CD14-positive monocyte (primary cell): ENCODE results near the gene DOCK4. TPM values are rescaled to one million over a fixed set of nuclear protein-coding genes. Genes with fewer than 3 reads are reported as not detected.
A peak's percentile ranks its signal among the peaks of the same experiment; 100 is the strongest.

Source experiments
- DNase-seq, 3 donors: peaks; one replicate each; pipeline ENCODE4 v3.0.0-alpha.2; 2011 to 2022
- H2AFZ ChIP-seq: 2 replicates; pipeline ENCODE4 v1.6.0; 2012; ENCODE audit warnings: mild to moderate bottlenecking, low read depth, low read length, inconsistent platforms; ENCODE audit not compliant: insufficient read depth, poor library complexity, severe bottlenecking
- H3K27ac ChIP-seq, 2 donors: 1 replicate in 1 of 2; 2 replicates in 1 of 2; pipeline ENCODE4 v1.5.1; 2012 to 2013; ENCODE audit warnings: low read length in 2 of 2, control low read depth in 1 of 2, inconsistent platforms in 1 of 2, low read depth in 1 of 2, mild to moderate bottlenecking in 1 of 2
- H3K27me3 ChIP-seq, 2 donors: one replicate each; pipeline versions ENCODE4 v1.6.0 to v1.6.1; 2011 to 2013; ENCODE audit warnings: low read length in 2 of 2; ENCODE audit not compliant: control insufficient read depth in 2 of 2, insufficient read depth in 2 of 2
- H3K36me3 ChIP-seq, 2 donors: replicated peaks in 1 of 2; 1 replicate in 1 of 2; 2 replicates in 1 of 2; pipeline versions ENCODE4 v1.5.1 to v1.6.1; 2012 to 2013; ENCODE audit warnings: low read length in 2 of 2, control low read depth in 1 of 2, inconsistent platforms in 1 of 2, mild to moderate bottlenecking in 1 of 2; ENCODE audit not compliant: insufficient read depth in 2 of 2, control insufficient read depth in 1 of 2
- H3K4me1 ChIP-seq, 2 donors: 1 replicate in 1 of 2; 2 replicates in 1 of 2; pipeline versions ENCODE4 v1.5.1 to v1.6.1; 2012 to 2013; ENCODE audit warnings: low read length in 2 of 2, control low read depth in 1 of 2, inconsistent platforms in 1 of 2, mild to moderate bottlenecking in 1 of 2, moderate library complexity in 1 of 2; ENCODE audit not compliant: insufficient read depth in 2 of 2, control insufficient read depth in 1 of 2
- H3K4me2 ChIP-seq: replicated peaks from 2 replicates; pipeline ENCODE3; 2012; ENCODE audit warnings: low read length, moderate library complexity, mild to moderate bottlenecking; ENCODE audit not compliant: poor library complexity, severe bottlenecking; ENCODE audit errors: extremely low read depth
- H3K4me3 ChIP-seq, 3 experiments: fragments of 200-600 bp in 1 of 3; sonication (generic) in 1 of 3; replicated peaks in 1 of 3; 1 replicate in 2 of 3; 2 replicates in 1 of 3; pipeline ENCODE4 v1.5.1; 2011 to 2013; ENCODE audit warnings: low read length in 3 of 3, mild to moderate bottlenecking in 3 of 3, control low read depth in 2 of 3, low read depth in 2 of 3, inconsistent platforms in 1 of 3, moderate library complexity in 1 of 3
- H3K79me2 ChIP-seq: 2 replicates; pipeline ENCODE4 v1.6.0; 2012; ENCODE audit warnings: mild to moderate bottlenecking, control low read depth, inconsistent platforms, low read length, moderate library complexity; ENCODE audit not compliant: insufficient read depth
- H3K9ac ChIP-seq: 2 replicates; pipeline ENCODE4 v1.6.0; 2017; ENCODE audit warnings: low read length, mild to moderate bottlenecking; ENCODE audit not compliant: insufficient read depth, poor library complexity, severe bottlenecking
- H3K9me3 ChIP-seq, 2 donors: replicated peaks in 1 of 2; 1 replicate in 1 of 2; 2 replicates in 1 of 2; pipeline versions ENCODE4 v1.5.1 to v1.6.1; 2012 to 2013; ENCODE audit warnings: low read length in 2 of 2, control low read depth in 1 of 2; ENCODE audit not compliant: control insufficient read depth in 1 of 2, insufficient read depth in 1 of 2
- H4K20me1 ChIP-seq: 2 replicates; pipeline ENCODE4 v1.6.0; 2012; ENCODE audit warnings: mild to moderate bottlenecking, low read length, control low read depth, moderate library complexity; ENCODE audit not compliant: insufficient read depth
- H3K27ac Mint-ChIP-seq, 7 donors: one replicate each; pipeline ENCODE4 v1.8.0; 2020; ENCODE audit warnings: mild to moderate bottlenecking in 7 of 7, mixed read lengths in 7 of 7, moderate library complexity in 6 of 7, inconsistent platforms in 2 of 7
- H3K27me3 Mint-ChIP-seq, 3 donors: one replicate each; pipeline ENCODE4 v1.8.0; 2021 to 2022; ENCODE audit warnings: low read depth in 3 of 3, mild to moderate bottlenecking in 3 of 3, mixed read lengths in 3 of 3, moderate library complexity in 3 of 3, inconsistent platforms in 1 of 3
- H3K36me3 Mint-ChIP-seq, 2 donors: one replicate each; pipeline ENCODE4 v1.8.0; 2020; ENCODE audit warnings: mixed read lengths in 2 of 2, inconsistent platforms in 1 of 2, mild to moderate bottlenecking in 1 of 2
- H3K4me1 Mint-ChIP-seq: one replicate; pipeline ENCODE4 v1.8.0; 2020; ENCODE audit warnings: mild to moderate bottlenecking, mixed read lengths
- H3K4me3 Mint-ChIP-seq, 2 donors: one replicate each; pipeline ENCODE4 v1.8.0; 2020; ENCODE audit warnings: mild to moderate bottlenecking in 2 of 2, mixed read lengths in 2 of 2, moderate library complexity in 1 of 2
- H3K9me3 Mint-ChIP-seq, 7 donors: one replicate each; pipeline ENCODE4 v1.8.0; 2020 to 2022; ENCODE audit warnings: mixed read lengths in 7 of 7, mild to moderate bottlenecking in 6 of 7, moderate library complexity in 6 of 7, inconsistent platforms in 2 of 7
- WGBS: methylation state at CpG from one replicate; pipeline ENCODE4 v1.1.5; 2013; ENCODE audit warnings: missing lambda C conversion rate; ENCODE audit not compliant: insufficient coverage; 5-methylcytosine and 5-hydroxymethylcytosine counted together
- intact Hi-C, 2 donors: fragments of 100-400 bp; cut with micrococcal nuclease; formaldehyde crosslinking; loops; one replicate each; pipeline versions ENCODE4 v1.15.0 to v1.15.1; 2023
- polyA plus RNA-seq, 3 donors: library from polyadenylated mRNA; depleted of rRNA in 1 of 3; unstranded in 2 of 3; stranded (reverse) in 1 of 3; fragments of 300-500 nt in 2 of 3; fragments of >200 nt in 1 of 3; fragmentation: Illumina TruSeq in 2 of 3; gene quantifications; 1 replicate in 2 of 3; 2 replicates in 1 of 3; pipeline ENCODE4 v1.2.3, GENCODE V29; 2012 to 2021
- TF ChIP-seq, protein P1 (sequence below): fragments of 200-600 bp; IDR thresholded peaks from one replicate; pipeline ENCODE4 v1.8.0; 2022; ENCODE audit warnings: antibody characterized with exemption, mild to moderate bottlenecking

Gene DOCK4
- polyA plus RNA-seq, 3 donors: 1.3 to 5.0 (median 2.7) TPM

- Histone ChIP-seq H3K4me1 (no peaks in the 10 kb centered on the region), H2AFZ (no peak overlapping the region), H3K27me3 (no peaks in the 10 kb centered on the region), H3K27ac (no peak overlapping the region), H3K36me3 (no peaks in the 10 kb centered on the region), H3K4me3 (no peak overlapping the region), H4K20me1 (no peaks in the 10 kb centered on the region), H3K79me2 (no peaks in the 10 kb centered on the region), H3K9ac (no peak overlapping the region), H3K4me2 (no peak overlapping the region), H3K9me3 (no peaks in the 10 kb centered on the region)
- TF ChIP-seq, protein P1, sequence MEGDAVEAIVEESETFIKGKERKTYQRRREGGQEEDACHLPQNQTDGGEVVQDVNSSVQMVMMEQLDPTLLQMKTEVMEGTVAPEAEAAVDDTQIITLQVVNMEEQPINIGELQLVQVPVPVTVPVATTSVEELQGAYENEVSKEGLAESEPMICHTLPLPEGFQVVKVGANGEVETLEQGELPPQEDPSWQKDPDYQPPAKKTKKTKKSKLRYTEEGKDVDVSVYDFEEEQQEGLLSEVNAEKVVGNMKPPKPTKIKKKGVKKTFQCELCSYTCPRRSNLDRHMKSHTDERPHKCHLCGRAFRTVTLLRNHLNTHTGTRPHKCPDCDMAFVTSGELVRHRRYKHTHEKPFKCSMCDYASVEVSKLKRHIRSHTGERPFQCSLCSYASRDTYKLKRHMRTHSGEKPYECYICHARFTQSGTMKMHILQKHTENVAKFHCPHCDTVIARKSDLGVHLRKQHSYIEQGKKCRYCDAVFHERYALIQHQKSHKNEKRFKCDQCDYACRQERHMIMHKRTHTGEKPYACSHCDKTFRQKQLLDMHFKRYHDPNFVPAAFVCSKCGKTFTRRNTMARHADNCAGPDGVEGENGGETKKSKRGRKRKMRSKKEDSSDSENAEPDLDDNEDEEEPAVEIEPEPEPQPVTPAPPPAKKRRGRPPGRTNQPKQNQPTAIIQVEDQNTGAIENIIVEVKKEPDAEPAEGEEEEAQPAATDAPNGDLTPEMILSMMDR: no peak
- Mint-ChIP-seq H3K27me3 (peaks cover 0 to 4% (median 2%) of the 10 kb centered on the region in 3 donors), H3K4me3 (no peak overlapping the region), H3K4me1 (no peaks in the 10 kb centered on the region), H3K36me3 (no peaks in the 10 kb centered on the region), H3K9me3 (no peaks in the 10 kb centered on the region), H3K27ac (peak overlapping the region in 1 of 7 donors; percentile 30)
- intact Hi-C loops: no loop called here
- peak in 1 of 3 donors; percentile 16 for DNase-seq
- WGBS: 100% methylated on average over 3 of the region's 5 CpGs
Observed at GRCh38 chr7:112150823-112151641, 55.2 kb downstream of the DOCK4 start.

GRCh38 chr7:112149734-112150133 is 56.5 kb downstream of the DOCK4 start:
- no peak overlapping the region for H3K27ac Mint-ChIP-seq
- Histone ChIP-seq H3K9me3 (no peaks in the 10 kb centered on the region), H3K36me3 (no peaks in the 10 kb centered on the region), H3K27me3 (no peaks in the 10 kb centered on the region), H3K4me1 (no peaks in the 10 kb centered on the region), H3K27ac (no peak overlapping the region), H3K4me3 (no peak overlapping the region), H3K4me2 (no peak overlapping the region), H3K79me2 (no peaks in the 10 kb centered on the region), H4K20me1 (no peaks in the 10 kb centered on the region), H2AFZ (no peak overlapping the region), H3K9ac (no peak overlapping the region)
- peaks cover 0 to 4% (median 2%) of the 10 kb centered on the region in 3 donors for H3K27me3 Mint-ChIP-seq
- H3K36me3 Mint-ChIP-seq: no peaks in the 10 kb centered on the region
- TF ChIP-seq, protein P1: no peak
- no peak overlapping the region for H3K4me3 Mint-ChIP-seq
- H3K9me3 Mint-ChIP-seq: no peaks in the 10 kb centered on the region
- H3K4me1 Mint-ChIP-seq: no peaks in the 10 kb centered on the region
- no peak for DNase-seq
- 100% methylated on average over 1 of the region's 2 CpGs for WGBS
- intact Hi-C loops: no loop called here
